HUES48 (cell line): ENCODE results near the gene OR10A4.
"Not testable (repeated sequence)": the region's sequence is repeated elsewhere in the genome, so short reads cannot be mapped to it uniquely, and the experiment has no call there.

Experiments
- H3K27ac ChIP-seq: one replicate; pipeline ENCODE4 v1.7.0; 2013; ENCODE audit warnings: low read depth, low read length, inconsistent platforms
- H3K27me3 ChIP-seq: 2 replicates; pipeline ENCODE4 v1.6.1; 2013; ENCODE audit warnings: mild to moderate bottlenecking, low read length; ENCODE audit not compliant: control insufficient read depth, insufficient read depth
- H3K36me3 ChIP-seq: 2 replicates; pipeline ENCODE4 v1.6.1; 2013; ENCODE audit warnings: low read length; ENCODE audit not compliant: control insufficient read depth, insufficient read depth
- H3K4me1 ChIP-seq: 2 replicates; pipeline ENCODE4 v1.6.1; 2013; ENCODE audit warnings: mild to moderate bottlenecking, low read length; ENCODE audit not compliant: control insufficient read depth, insufficient read depth
- H3K4me3 ChIP-seq: 2 replicates; pipeline ENCODE4 v1.5.1; 2013; ENCODE audit warnings: mild to moderate bottlenecking, low read depth, low read length
- H3K9ac ChIP-seq: 2 replicates; pipeline ENCODE4 v1.6.1; 2013; ENCODE audit warnings: mild to moderate bottlenecking, low read depth, low read length, moderate library complexity
- H3K9me3 ChIP-seq: 2 replicates; pipeline ENCODE4 v1.6.1; 2013; ENCODE audit warnings: low read length; ENCODE audit not compliant: control insufficient read depth, insufficient read depth

The OR10A4 gene

GRCh38 chr11:6895010-6895409, 18.6 kb downstream of the OR10A4 start:
- Histone ChIP-seq H3K9me3 (no peaks in the 10 kb centered on the region), H3K27ac (no peak overlapping the region), H3K27me3 (no peaks in the 10 kb centered on the region), H3K36me3 (no peaks in the 10 kb centered on the region), H3K9ac (no peak overlapping the region), H3K4me1 (no peaks in the 10 kb centered on the region), H3K4me3 (no peak overlapping the region)

GRCh38 chr11:6898911-6899310, 22.5 kb downstream of the OR10A4 start:
- H3K4me3 ChIP-seq: no peak overlapping the region
- no peaks in the 10 kb centered on the region for H3K4me1 ChIP-seq
- H3K27me3 ChIP-seq: no peaks in the 10 kb centered on the region
- H3K36me3 ChIP-seq: no peaks in the 10 kb centered on the region
- no peaks in the 10 kb centered on the region for H3K9me3 ChIP-seq
- H3K27ac ChIP-seq: no peak overlapping the region
- no peak overlapping the region for H3K9ac ChIP-seq

GRCh38 chr11:6900327-6900999, 24.0 kb downstream of the OR10A4 start:
- H3K9me3 ChIP-seq: no peaks in the 10 kb centered on the region; the same call in 1 of the 2 replicates
- H3K27me3 ChIP-seq: no peaks in the 10 kb centered on the region
- no peak overlapping the region for H3K9ac ChIP-seq
- no peaks in the 10 kb centered on the region for H3K4me1 ChIP-seq
- no peak overlapping the region for H3K27ac ChIP-seq
- H3K4me3 ChIP-seq: no peak overlapping the region
- H3K36me3 ChIP-seq: no peaks in the 10 kb centered on the region

GRCh38 chr11:6904804-6905203, 28.4 kb downstream of the OR10A4 start:
- not testable (repeated sequence) for H3K27ac ChIP-seq, H3K36me3 ChIP-seq, H3K4me1 ChIP-seq, H3K9me3 ChIP-seq, H3K27me3 ChIP-seq, H3K9ac ChIP-seq, H3K4me3 ChIP-seq

GRCh38 chr11:6911378-6911777, 35.0 kb downstream of the OR10A4 start:
- Histone ChIP-seq H3K4me1 (peaks cover 5% of the 10 kb centered on the region; the same call in 1 of the 2 replicates), H3K36me3 (no peaks in the 10 kb centered on the region), H3K4me3 (no peak overlapping the region), H3K27me3 (no peaks in the 10 kb centered on the region), H3K9me3 (no peaks in the 10 kb centered on the region), H3K27ac (no peak overlapping the region), H3K9ac (no peak overlapping the region)

- Histone ChIP-seq H3K4me3 (no peak overlapping the region), H3K36me3 (no peaks in the 10 kb centered on the region), H3K9me3 (no peaks in the 10 kb centered on the region), H3K27ac (no peak overlapping the region), H3K27me3 (no peaks in the 10 kb centered on the region), H3K4me1 (peaks cover 5% of the 10 kb centered on the region; the same call in 1 of the 2 replicates), H3K9ac (no peak overlapping the region)
Measured at GRCh38 chr11:6911948-6912347, 35.5 kb downstream of the OR10A4 start.

- no peaks in the 10 kb centered on the region for H3K36me3 ChIP-seq
- H3K4me3 ChIP-seq: no peak overlapping the region
- no peak overlapping the region for H3K9ac ChIP-seq
- no peaks in the 10 kb centered on the region for H3K27me3 ChIP-seq
- H3K27ac ChIP-seq: no peak overlapping the region
- no peaks in the 10 kb centered on the region for H3K9me3 ChIP-seq
- H3K4me1 ChIP-seq: no peaks in the 10 kb centered on the region
Measured at GRCh38 chr11:6919698-6920097, 43.3 kb downstream of the OR10A4 start.

GRCh38 chr11:6920702-6921101, 44.3 kb downstream of the OR10A4 start, which contains the start of gene OR2D3:
Gene OR2D3, plus strand, starts transcription at chr11:6921002. Its CDS starts 0 bp downstream, at chr11:6921002.
- peaks cover 3% of the 10 kb centered on the region; the same call in 1 of the 2 replicates for H3K4me1 ChIP-seq
- no peak within 1 kb of the TSS for H3K27ac ChIP-seq
- H3K9ac ChIP-seq: no peak within 1 kb of the TSS
- no peaks in the 10 kb centered on the region for H3K36me3 ChIP-seq
- no peaks in the 10 kb centered on the region for H3K9me3 ChIP-seq
- H3K27me3 ChIP-seq: no peaks in the 10 kb centered on the region
- H3K4me3 ChIP-seq: no peak within 1 kb of the TSS

- no peak overlapping the region for H3K4me3 ChIP-seq
- H3K36me3 ChIP-seq: peaks cover 5% of the 10 kb centered on the region; the same call in 1 of the 2 replicates
- no peaks in the 10 kb centered on the region for H3K9me3 ChIP-seq
- H3K27me3 ChIP-seq: 0 out of 2 replicates have a peak, but pooled peaks cover 4% of the 10 kb centered on the region
- no peak overlapping the region for H3K9ac ChIP-seq
- peaks cover 20% of the 10 kb centered on the region for H3K4me1 ChIP-seq
- no peak overlapping the region for H3K27ac ChIP-seq
Measured at GRCh38 chr11:6925007-6925577, 48.7 kb downstream of the OR10A4 start.

GRCh38 chr11:6925636-6926207, 49.3 kb downstream of the OR10A4 start:
- H3K27me3 ChIP-seq: 0 out of 2 replicates have a peak, but pooled peaks cover 4% of the 10 kb centered on the region
- peak overlapping the region; percentile 86 for H3K4me3 ChIP-seq
- 0 out of 2 replicates have a peak overlapping the region, but pooled peaks have one; percentile 33 for H3K9ac ChIP-seq
- no peaks in the 10 kb centered on the region for H3K9me3 ChIP-seq
- H3K27ac ChIP-seq: peak overlapping the region; percentile 67
- peaks cover 10% of the 10 kb centered on the region for H3K36me3 ChIP-seq
- peaks cover 20% of the 10 kb centered on the region for H3K4me1 ChIP-seq
